ENCODE results near the gene TNFSF9. TPM values are rescaled to one million over a fixed set of nuclear protein-coding genes. Genes with fewer than 3 reads are reported as not detected.
A peak's percentile ranks its signal among the peaks of the same experiment; 100 is the strongest.

The TNFSF9 gene, protein sequence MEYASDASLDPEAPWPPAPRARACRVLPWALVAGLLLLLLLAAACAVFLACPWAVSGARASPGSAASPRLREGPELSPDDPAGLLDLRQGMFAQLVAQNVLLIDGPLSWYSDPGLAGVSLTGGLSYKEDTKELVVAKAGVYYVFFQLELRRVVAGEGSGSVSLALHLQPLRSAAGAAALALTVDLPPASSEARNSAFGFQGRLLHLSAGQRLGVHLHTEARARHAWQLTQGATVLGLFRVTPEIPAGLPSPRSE
- total RNA-seq, result 10.5 TPM

- H3K9me3 ChIP-seq (ENCODE audit: low read depth, low read length), result no peaks in the 10 kb centered on the region
- peaks cover 48% of the 10 kb centered on the region for H3K4me1 ChIP-seq (ENCODE audit: insufficient read depth, low read length)
- H3K27me3 ChIP-seq (ENCODE audit: insufficient read depth, low read length), result peaks cover 22% of the 10 kb centered on the region
- peak within 1 kb of the TSS; percentile 28 for H3K4me3 ChIP-seq (ENCODE audit: low read length)
Measured at GRCh38 chr19:6530386-6531162, at the start of gene TNFSF9. TSS of gene TNFSF9 (plus strand) at chr19:6531026. CDS start at chr19:6531037, 11 bp downstream.

DNA sequence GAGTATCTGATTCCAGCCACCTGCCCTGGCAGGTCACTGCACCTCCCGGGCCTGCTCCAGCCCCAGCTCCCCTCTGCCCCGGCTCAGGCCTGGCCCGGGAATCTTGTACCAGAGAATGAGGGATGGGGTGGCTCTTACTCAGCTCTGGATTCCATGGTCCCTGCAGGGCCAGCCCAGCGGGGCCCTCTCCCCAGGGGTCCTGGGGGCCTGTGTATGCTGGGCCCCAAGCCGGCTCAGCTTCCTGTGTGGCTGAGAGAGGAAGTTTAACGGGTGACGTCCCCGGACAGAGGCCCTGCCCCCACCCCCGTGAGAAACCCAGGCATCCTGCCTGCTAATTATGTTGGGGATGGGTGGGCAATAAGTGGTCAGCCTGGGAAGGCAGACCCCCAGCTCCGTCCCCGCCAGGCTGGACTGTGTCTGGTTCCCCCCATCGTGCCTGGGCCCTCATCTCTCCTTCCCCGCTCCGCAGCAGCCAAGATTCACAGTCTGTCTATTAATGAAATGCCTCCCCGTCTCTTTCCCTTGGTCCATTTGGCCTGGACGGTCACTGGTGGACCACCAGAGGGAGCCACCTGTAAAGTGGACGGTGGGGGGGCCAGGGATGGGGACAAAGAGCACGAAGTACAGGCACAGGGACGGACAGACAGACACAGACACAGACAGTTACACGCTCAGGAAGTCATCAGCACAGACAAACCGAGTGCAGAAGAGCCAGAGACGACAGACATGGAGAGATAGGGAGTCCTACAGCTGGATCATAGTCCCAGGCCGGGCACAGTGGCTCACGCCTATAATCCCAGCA is 49.1 kb upstream of the TNFSF9 start, which contains the start of gene DENND1C:
Gene DENND1C, minus strand, starts transcription at position 247 of the 802 bp plus-strand sequence. Its CDS starts 92 bp downstream, at position 155.
- peaks cover 31% of the 10 kb centered on the region for H3K4me1 ChIP-seq (ENCODE audit: insufficient read depth, low read length)
- no peaks in the 10 kb centered on the region for H3K9me3 ChIP-seq (ENCODE audit: low read depth, low read length)
- no peaks in the 10 kb centered on the region for H3K27me3 ChIP-seq (ENCODE audit: insufficient read depth, low read length)
- peak within 1 kb of the TSS; percentile 72 for H3K4me3 ChIP-seq (ENCODE audit: low read length)

DNA sequence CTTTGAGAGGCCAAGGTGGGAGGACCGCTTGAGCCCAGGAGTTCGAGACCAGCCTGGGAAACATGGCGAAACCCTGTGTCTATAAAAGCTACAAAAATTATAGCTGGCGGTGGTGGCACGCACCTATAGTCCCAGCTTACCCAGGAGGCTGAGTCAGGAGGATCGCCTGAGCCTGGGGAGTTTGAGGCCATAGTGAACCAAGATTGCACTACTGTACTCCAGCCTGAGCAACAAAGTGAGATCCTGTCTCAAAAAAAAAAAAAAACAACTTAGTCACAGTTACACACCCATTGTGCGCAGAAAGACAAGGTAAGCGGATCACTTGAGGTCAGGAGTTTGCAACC is 48.5 kb upstream of the TNFSF9 start:
- no peaks in the 10 kb centered on the region for H3K27me3 ChIP-seq (ENCODE audit: insufficient read depth, low read length)
- H3K4me3 ChIP-seq (ENCODE audit: low read length), result no peak overlapping the region
- H3K4me1 ChIP-seq (ENCODE audit: insufficient read depth, low read length), result peaks cover 31% of the 10 kb centered on the region

DNA sequence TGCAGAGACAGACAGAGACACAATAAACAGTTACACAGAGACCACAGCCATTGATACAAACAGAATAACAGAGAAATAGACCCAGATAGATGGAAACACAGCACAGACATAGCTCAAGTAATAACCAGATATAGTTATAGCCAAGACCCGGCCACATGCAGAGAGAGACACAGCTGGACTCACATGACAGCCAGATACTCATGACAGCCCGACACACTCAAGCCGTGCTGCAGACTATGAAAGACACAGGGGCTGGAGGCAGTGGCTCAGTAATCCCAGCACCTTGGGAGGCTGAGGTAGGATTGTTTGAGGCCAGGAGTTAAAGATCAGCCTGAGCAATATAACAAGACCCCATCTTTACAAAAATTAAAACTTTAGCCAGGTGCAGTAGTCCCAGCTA is 47.6 kb upstream of the TNFSF9 start:
- no peaks in the 10 kb centered on the region for H3K27me3 ChIP-seq (ENCODE audit: insufficient read depth, low read length)
- no peaks in the 10 kb centered on the region for H3K9me3 ChIP-seq (ENCODE audit: low read depth, low read length)
- H3K4me1 ChIP-seq (ENCODE audit: insufficient read depth, low read length), result peaks cover 31% of the 10 kb centered on the region
- H3K4me3 ChIP-seq (ENCODE audit: low read length), result no peak overlapping the region

More for the DNA sequence above, 48.5 kb upstream of the TNFSF9 start:
- H3K9me3 ChIP-seq (ENCODE audit: low read depth, low read length), result no peaks in the 10 kb centered on the region

DNA sequence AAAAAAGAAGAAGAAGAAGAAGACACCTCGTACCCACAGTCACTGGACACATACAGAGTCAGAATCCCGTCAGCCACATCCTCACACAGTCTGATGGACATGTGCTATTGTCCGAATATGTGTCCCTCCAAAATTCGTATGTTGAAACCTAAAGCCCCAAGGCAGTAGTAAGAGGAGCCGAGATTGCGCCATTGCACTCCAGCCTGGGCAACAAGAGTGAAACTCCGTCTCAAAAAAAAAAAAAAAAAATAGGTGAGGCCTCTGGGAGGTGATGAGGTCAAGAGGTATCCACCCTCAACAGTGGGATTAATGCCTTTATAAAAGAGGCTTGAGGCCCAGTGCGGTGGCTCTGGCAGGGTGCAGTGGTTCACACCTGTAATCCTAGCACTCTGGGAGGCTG is 46.6 kb upstream of the TNFSF9 start:
- H3K4me1 ChIP-seq (ENCODE audit: insufficient read depth, low read length), result peaks cover 26% of the 10 kb centered on the region
- no peaks in the 10 kb centered on the region for H3K27me3 ChIP-seq (ENCODE audit: insufficient read depth, low read length)
- no peak overlapping the region for H3K4me3 ChIP-seq (ENCODE audit: low read length)
- no peaks in the 10 kb centered on the region for H3K9me3 ChIP-seq (ENCODE audit: low read depth, low read length)

DNA sequence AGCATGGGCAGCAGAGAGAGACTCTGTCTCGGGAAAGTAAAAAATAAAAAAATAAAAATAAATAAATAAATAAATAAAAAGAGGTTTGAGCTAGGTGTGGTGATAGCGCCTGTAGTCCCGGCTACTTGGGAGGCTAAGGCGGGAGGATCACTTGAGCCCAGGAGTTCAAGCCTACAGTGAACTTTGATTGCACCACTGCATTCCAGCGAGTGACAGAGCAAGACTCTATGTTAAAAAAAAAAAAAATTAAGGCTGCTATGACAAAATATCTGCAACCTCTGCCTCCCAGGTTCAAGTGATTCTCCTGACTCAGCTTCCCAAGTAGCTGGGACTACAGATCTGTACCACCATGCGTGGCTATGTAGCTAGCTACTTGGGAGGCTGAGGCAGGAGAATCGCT is 46.0 kb upstream of the TNFSF9 start:
- peaks cover 21% of the 10 kb centered on the region for H3K4me1 ChIP-seq (ENCODE audit: insufficient read depth, low read length)
- H3K27me3 ChIP-seq (ENCODE audit: insufficient read depth, low read length), result no peaks in the 10 kb centered on the region
- H3K4me3 ChIP-seq (ENCODE audit: low read length), result no peak overlapping the region
- no peaks in the 10 kb centered on the region for H3K9me3 ChIP-seq (ENCODE audit: low read depth, low read length)

GRCh38 chr19:6489278-6490061 is 41.4 kb upstream of the TNFSF9 start:
- Histone ChIP-seq H3K4me1 (ENCODE audit: insufficient read depth, low read length) (no peaks in the 10 kb centered on the region), H3K4me3 (ENCODE audit: low read length) (no peak overlapping the region), H3K27me3 (ENCODE audit: insufficient read depth, low read length) (no peaks in the 10 kb centered on the region), H3K9me3 (ENCODE audit: low read depth, low read length) (no peaks in the 10 kb centered on the region)

- no peaks in the 10 kb centered on the region for H3K4me1 ChIP-seq (ENCODE audit: insufficient read depth, low read length)
Measured at GRCh38 chr19:6490134-6490533, 40.7 kb upstream of the TNFSF9 start.

GRCh38 chr19:6491802-6492592 is 38.8 kb upstream of the TNFSF9 start:
- Histone ChIP-seq H3K4me1 (ENCODE audit: insufficient read depth, low read length) (no peaks in the 10 kb centered on the region), H3K9me3 (ENCODE audit: low read depth, low read length) (no peaks in the 10 kb centered on the region), H3K27me3 (ENCODE audit: insufficient read depth, low read length) (no peaks in the 10 kb centered on the region), H3K4me3 (ENCODE audit: low read length) (no peak overlapping the region)

More at GRCh38 chr19:6490134-6490533, 40.7 kb upstream of the TNFSF9 start:
- Histone ChIP-seq H3K4me3 (ENCODE audit: low read length) (no peak overlapping the region), H3K27me3 (ENCODE audit: insufficient read depth, low read length) (no peaks in the 10 kb centered on the region), H3K9me3 (ENCODE audit: low read depth, low read length) (no peaks in the 10 kb centered on the region)

DNA sequence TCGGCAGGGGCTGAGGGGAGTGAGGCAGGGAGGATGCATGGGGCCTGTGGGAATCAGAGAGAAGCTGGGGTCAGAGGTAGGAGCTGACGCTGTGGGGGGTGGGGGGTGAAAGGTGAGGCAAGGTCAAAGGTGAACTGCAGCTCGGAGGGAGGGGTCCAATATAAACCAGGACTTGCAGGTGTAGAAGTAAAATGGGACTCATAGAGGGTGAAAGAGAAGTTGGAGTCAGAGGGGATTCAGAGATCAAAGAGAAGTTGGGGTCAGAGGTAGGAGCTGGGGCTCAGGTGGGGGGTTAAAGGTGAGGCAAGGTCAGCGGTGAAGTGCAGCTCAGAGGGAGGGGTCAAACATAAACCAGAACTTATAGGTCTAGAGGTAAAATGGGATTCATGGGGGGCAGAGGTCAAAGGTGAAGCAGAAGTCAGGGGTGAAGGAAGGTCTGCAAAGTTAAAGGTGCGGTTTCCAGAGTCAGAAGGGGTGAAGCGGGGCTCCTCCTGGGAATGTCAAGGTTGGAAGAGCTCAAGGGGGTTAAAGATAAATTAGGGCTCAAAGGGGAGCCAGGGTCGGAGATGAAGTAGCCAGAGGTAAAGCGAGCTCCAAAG is 36.3 kb upstream of the TNFSF9 start:
- Histone ChIP-seq H3K27me3 (ENCODE audit: insufficient read depth, low read length) (no peaks in the 10 kb centered on the region), H3K9me3 (ENCODE audit: low read depth, low read length) (no peaks in the 10 kb centered on the region), H3K4me3 (ENCODE audit: low read length) (no peak overlapping the region), H3K4me1 (ENCODE audit: insufficient read depth, low read length) (peaks cover 12% of the 10 kb centered on the region)

DNA sequence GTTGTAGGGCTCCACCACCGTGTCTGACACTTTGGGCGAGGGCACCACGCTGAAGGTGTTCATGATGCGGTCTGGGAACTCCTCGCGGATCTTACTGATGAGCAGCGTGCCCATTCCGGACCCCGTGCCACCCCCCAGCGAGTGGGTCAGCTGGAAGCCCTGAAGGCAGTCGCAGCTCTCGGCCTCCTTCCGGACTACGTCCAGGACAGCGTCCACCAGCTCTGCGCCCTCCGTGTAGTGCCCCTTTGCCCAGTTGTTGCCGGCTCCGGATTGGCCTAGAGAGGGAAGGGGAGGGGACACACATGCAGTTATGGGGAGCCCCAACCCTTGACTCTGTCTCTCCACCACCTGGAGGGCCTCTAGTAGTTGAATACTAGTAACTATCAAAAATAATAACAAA is 34.9 kb upstream of the TNFSF9 start:
- H3K4me1 ChIP-seq (ENCODE audit: insufficient read depth, low read length), result peaks cover 12% of the 10 kb centered on the region
- no peaks in the 10 kb centered on the region for H3K9me3 ChIP-seq (ENCODE audit: low read depth, low read length)
- no peak overlapping the region for H3K4me3 ChIP-seq (ENCODE audit: low read length)
- H3K27me3 ChIP-seq (ENCODE audit: insufficient read depth, low read length), result peaks cover 7% of the 10 kb centered on the region

- Histone ChIP-seq H3K9me3 (ENCODE audit: low read depth, low read length) (no peaks in the 10 kb centered on the region), H3K4me1 (ENCODE audit: insufficient read depth, low read length) (peaks cover 19% of the 10 kb centered on the region), H3K27me3 (ENCODE audit: insufficient read depth, low read length) (peaks cover 22% of the 10 kb centered on the region), H3K4me3 (ENCODE audit: low read length) (no peak overlapping the region)
Measured at GRCh38 chr19:6498294-6499036, 32.4 kb upstream of the TNFSF9 start.

All from mononuclear cell (primary cell).